ENCODE data around the gene CCDC34. TPM values are rescaled to one million over a fixed set of nuclear protein-coding genes. Genes with fewer than 3 reads are reported as not detected.

CCDC34 gene
- polyA plus RNA-seq, 1 donor from 2014 or later = 13.3 TPM

GRCh38 chr11:27390318-27391295 lies 27.6 kb upstream of the CCDC34 start:
- Histone ChIP-seq H3K9me2 (ENCODE audit: insufficient read depth, low read length) (no peaks in the 10 kb centered on the region), H3K9ac (ENCODE audit: low read length) (no peak overlapping the region), H3K4me3 (ENCODE audit: low read length) (no peak overlapping the region), H3K27ac (ENCODE audit: low read length) (no peak overlapping the region), H2AFZ (ENCODE audit: low read depth, low read length) (no peak overlapping the region), H4K20me1 (ENCODE audit: insufficient read depth) (no peaks in the 10 kb centered on the region), H3K4me2 (ENCODE audit: low read length) (no peak overlapping the region), H3K9me3 (ENCODE audit: low read length) (no peaks in the 10 kb centered on the region), H3F3A (ENCODE audit: insufficient read depth, low read length, poor library complexity, severe bottlenecking) (no peaks in the 10 kb centered on the region), H3K79me2 (replicated peaks; ENCODE audit: insufficient read depth, low read length) (no peaks in the 10 kb centered on the region), H3K36me3 (ENCODE audit: insufficient read depth, low read length) (no peaks in the 10 kb centered on the region), H3K27me3 (ENCODE audit: insufficient read depth, low read depth, low read length) (no peaks in the 10 kb centered on the region)
- TF ChIP-seq RAD21 (conservative IDR thresholded peaks at IDR 0.05) (no peak), REST (IDR thresholded peaks at IDR 0.05; ENCODE audit: borderline replicate concordance) (no peak), CTCF (IDR thresholded peaks at IDR 0.05; ENCODE audit: poor library complexity, severe bottlenecking) (no peak), MXI1 (conservative IDR thresholded peaks at IDR 0.05; ENCODE audit: poor library complexity, severe bottlenecking) (no peak), EP300 (conservative IDR thresholded peaks at IDR 0.05; ENCODE audit: poor library complexity, severe bottlenecking) (no peak), POLR2AphosphoS5 (IDR thresholded peaks at IDR 0.05) (no peak), SMC3 (conservative IDR thresholded peaks at IDR 0.05; ENCODE audit: poor library complexity) (no peak), EZH2 (IDR thresholded peaks at IDR 0.05; ENCODE audit: borderline replicate concordance, insufficient read depth, low read length, poor library complexity, severe bottlenecking) (no peak)

GRCh38 chr11:27388869-27389268 lies 25.9 kb upstream of the CCDC34 start:
- Histone ChIP-seq H3K27me3 (ENCODE audit: insufficient read depth, low read depth, low read length) (no peaks in the 10 kb centered on the region), H3K36me3 (ENCODE audit: insufficient read depth, low read length) (no peaks in the 10 kb centered on the region), H3K9me3 (ENCODE audit: low read length) (no peaks in the 10 kb centered on the region), H3K27ac (ENCODE audit: low read length) (no peak overlapping the region), H3K4me2 (ENCODE audit: low read length) (no peak overlapping the region), H3F3A (ENCODE audit: insufficient read depth, low read length, poor library complexity, severe bottlenecking) (no peaks in the 10 kb centered on the region), H3K79me2 (replicated peaks; ENCODE audit: insufficient read depth, low read length) (no peaks in the 10 kb centered on the region), H2AFZ (ENCODE audit: low read depth, low read length) (no peak overlapping the region), H3K4me3 (ENCODE audit: low read length) (no peak overlapping the region), H3K9me2 (ENCODE audit: insufficient read depth, low read length) (no peaks in the 10 kb centered on the region), H3K9ac (ENCODE audit: low read length) (no peak overlapping the region), H4K20me1 (ENCODE audit: insufficient read depth) (no peaks in the 10 kb centered on the region)
- TF ChIP-seq SMC3 (conservative IDR thresholded peaks at IDR 0.05; ENCODE audit: poor library complexity) = no peak

All from neural cell (in vitro differentiated cells).